ENCODE results near the gene MRRF.
"Not testable (repeated sequence)": the region's sequence is repeated elsewhere in the genome, so short reads cannot be mapped to it uniquely, and the experiment has no call there.

Gene MRRF

DNA sequence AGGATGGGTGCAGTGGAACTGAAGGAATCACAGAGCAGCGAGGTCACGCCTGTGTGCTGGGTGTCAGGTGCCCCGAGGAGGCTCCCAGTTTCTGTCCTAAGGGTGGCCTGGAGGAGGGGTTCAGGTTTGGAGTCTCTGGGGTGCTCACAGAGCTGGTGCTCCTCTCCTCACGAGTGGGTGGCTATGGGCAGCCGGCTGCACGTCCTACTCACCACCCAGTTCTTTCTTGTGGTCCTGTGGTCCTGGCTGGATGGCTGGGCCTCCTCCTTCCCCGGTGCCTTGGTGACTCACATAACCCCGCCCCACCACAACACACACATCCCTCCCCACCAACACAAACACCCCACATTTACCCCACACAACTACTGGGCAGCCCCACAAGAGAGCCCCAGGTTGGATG, 96.2 kb downstream of the MRRF start:
- no peak for DNase-seq (ENCODE audit: low read depth)

DNA sequence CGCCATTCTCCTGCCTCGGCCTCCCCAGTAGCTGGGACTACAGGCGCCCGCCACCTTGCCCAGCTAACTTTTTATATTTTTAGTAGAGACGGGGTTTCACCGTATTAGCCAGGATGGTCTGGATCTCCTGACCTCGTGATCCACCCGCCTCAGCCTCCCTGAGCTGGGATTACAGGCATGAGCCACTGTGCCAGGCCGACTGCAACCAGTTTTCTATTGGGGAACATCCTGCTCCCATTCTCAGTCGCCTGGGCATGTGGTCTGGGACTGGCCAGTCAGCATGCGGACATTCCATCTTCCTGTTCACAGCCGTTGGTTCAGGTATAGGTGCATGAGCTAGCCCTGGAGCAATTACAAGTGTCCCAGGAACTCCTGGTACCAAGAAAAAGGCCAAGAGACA, 98.4 kb downstream of the MRRF start:
- not testable (repeated sequence) for DNase-seq (ENCODE audit: low read depth)

DNA sequence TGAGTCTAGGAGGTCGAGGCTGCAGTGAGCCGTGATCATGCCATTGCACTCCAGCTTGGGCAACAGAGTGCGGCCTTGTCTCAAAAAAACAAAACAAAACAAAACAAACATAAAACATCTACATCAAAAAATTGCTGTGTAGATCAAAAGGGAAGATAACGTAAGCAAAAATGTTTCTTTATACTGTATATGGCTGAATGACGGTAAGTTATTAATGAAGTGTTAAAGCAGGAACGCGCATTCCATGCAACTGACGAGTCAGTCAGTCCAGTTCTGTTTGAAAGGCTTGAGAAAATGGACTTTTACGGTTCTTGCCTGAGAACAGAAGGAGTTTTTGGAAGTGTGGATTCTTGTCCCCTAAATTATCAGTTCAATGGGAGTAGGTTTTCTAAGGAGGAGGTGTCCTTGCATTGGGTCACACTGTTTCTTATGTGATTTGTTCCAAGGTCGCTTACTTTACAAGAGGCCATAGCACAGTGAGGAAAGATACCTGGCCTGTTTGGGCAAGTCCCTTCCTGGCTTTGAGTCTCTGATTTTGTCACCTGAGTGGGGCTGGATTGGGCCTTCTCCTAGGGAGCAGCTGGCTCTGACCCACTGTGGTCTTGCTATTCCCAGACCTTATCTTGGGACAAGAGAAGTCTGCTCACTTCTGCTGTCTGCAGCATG, 99.6 kb downstream of the MRRF start:
- no peak for DNase-seq (ENCODE audit: low read depth)

DNA sequence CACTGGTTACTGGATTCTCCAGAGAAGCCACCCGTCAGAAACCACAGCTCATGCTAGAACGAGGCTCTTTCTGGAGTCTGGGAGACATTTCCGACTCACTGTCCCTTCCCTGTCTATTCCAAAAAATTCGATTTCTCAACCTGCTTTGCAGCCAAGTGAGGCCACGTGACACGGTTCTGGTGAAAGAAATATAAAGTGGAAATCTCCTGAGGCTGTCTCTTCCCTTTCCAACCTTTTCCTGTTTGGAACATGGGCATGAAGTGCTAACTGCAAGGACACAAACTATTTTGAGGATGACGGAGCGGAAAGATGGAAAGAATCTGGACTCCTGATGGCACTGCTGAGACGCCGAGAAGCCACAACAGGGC, 100.1 kb downstream of the MRRF start:
- no peak for DNase-seq (ENCODE audit: low read depth)

DNA sequence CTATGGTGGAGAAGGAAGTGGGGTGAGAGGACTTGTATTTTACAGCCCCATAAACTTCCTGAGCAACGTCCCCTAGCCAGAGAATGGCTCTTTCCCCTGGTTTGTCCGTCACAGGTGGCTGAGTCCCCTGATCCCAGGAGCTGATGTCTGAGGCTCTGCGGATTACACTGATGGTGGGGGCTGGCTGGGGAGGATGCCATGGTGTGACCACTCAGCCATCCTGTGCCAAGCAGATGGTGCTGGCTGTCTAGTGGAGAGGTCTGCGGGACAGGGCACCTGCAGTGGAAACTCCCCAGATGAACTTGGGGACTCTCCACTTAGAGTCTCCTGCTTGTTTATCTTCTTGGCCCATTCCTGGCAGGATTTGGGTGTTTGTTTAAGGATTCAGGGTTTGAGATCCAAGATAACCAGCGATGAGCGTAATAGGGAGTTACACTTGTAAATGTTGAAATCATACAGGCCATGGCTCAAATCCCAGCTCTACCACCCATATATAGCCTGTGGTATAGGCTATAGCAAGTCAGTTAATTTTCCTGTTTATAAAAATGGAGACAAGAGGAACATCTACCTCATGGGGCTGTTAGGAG, 101.5 kb downstream of the MRRF start:
- no peak for DNase-seq (ENCODE audit: low read depth)

DNA sequence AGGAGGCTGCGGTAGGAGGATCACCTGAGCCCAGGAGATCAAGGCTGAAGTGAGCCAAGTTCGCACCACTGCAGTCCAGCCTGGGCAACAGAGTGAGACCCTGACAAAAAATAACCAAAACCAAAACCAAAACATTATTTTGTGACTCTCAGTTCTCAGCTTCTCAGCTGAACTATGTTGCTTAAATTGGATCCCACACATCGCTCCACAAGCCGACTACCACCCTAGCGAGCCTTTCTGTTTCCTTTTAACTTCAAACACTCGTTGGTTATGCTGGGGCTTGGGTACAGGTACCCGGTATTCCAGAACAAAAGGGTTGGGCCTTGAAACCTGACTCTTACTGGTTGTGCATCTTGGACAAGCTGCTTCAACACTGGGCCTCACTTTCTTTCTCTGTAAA, 102.4 kb downstream of the MRRF start:
- DNase-seq (ENCODE audit: low read depth): no peak

DNA sequence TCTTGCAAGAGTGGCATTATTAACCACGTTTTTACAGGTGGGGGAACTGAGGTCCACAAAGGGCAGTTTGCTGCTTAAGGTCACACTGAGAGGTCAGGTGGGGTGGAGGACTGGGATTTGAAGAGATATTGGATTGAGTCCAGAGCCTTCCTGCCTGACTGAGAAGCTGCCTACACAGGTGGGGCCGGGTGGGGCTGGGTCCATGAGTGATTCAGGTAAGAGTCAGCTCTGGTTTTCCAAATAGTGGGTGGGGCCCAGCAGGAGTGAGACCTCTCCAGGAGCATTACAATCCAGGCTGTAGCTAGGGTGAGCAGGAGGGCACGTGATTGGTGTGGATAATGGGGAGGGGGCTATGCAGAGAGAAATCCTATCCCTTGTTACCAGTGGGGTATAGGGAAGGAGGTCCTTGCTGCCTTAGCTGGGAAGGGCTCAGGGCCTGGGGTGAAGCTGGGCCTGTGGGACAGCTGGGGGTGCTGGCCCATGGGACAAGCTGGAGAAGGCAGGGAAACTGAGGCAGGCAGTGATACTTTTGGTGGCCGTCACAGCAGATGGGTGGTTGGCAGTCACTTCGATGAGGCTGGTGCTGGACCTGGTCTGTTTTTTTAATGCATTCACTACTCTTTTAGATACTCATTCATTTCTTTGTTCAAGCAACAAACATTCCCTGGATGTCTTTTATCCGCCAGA, 103.2 kb downstream of the MRRF start:
- no peak for DNase-seq (ENCODE audit: low read depth)

DNA sequence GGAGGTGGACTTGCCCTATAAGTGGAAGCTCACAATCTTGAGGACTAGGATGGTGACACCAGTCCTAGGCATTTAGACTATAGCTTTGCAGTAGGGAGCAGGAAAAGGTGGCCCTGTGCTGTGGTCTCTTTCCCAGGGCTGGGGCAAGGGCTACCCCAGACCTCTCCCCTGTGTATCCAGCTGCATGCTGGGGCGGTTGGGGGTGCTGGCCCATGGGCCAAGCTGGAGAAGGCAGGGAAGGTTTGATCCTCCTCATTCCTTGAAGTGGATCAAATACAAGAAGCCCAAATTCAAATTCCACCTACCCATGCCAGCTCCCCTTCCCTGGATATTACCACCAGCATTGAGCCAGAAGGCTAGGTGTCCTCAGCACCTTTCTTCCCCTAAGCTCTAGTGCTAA, 104.0 kb downstream of the MRRF start:
- DNase-seq (ENCODE audit: low read depth): no peak

DNA sequence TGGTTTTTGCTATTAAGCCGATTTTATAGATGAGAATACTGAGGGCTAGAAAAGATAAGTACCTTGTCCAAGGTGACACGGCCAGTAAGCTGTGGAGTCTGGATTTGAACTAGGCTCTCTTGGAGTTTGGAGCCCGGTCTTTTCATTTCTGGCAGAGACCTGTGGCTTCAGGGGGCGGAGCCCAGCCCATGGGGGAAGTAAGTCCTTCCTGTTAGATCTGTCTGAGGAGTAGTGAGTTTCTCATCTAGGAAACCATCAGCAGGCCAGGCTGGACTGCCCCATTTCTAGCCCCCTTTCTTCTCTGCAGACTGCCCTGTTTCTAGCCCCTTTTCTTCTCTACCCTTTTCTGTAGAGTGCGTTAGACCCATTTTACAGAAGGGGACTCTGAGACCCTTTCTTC, 105.6 kb downstream of the MRRF start:
- DNase-seq (ENCODE audit: low read depth): no peak

DNA sequence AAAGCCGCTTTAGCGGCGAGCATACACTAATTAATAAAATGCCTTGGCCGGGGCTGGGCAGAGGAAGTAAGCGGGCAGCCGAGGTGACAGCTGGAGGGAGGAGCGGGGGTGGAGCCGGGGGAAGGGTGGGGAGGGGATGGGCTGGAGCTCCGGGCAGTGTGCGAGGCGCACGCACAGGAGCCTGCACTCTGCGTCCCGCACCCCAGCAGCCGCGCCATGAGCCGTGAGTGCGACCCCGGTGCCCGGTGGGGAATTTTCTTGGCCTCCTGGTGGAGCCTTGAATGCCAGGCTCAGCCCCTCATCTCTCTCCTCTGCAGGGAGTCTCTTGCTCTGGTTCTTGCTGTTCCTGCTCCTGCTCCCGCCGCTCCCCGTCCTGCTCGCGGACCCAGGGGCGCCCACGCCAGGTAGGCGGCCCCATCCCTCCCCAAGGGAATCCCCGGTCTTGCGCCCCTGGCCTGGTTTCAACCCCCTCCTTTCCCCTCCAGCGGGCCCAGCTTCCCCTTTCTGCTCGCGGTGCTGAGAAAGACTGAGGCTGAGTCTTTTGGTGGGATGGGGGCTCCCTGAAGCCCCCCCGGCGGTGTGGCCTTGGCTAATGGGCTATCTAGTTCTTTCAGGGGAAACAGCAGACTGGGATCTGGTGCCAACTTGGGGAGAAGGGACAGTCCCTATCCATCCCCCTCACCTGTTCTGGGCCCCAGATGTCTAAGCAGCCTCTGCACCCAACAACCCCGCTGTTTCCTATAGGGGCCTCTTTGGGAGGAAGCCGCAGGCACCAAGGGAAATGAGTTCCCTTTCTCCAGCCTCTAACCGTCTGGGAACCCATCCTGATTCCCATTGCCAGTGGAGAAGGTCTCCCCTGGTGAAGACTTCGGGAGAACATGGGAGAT, 106.4 kb downstream of the MRRF start, which contains the start of gene PTGS1:
PTGS1 (plus strand) TSS at position 156 of the 887 bp plus-strand sequence; CDS start at position 217, 61 bp downstream.
- no peak for DNase-seq (ENCODE audit: low read depth)

DNA sequence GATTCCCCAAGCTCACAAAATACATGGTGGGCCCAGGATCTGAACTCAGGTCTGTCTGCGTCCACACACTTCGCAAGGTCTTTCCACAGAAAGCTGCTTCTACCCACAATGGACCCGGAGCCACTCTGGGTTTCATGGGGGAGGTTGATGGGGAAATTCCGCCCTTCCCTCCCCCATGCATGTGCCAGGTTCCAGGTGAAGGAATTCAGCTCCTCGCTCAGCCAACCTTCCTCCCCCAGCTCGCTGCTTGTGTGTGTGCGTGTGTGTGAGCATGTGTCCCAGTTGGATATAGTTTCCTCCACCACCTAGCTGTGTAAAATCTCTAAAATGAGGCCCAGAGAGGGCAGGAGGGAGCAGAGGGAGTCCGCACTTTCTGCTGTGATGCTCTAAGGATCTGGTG, 107.2 kb downstream of the MRRF start:
- DNase-seq (ENCODE audit: low read depth): no peak

DNA sequence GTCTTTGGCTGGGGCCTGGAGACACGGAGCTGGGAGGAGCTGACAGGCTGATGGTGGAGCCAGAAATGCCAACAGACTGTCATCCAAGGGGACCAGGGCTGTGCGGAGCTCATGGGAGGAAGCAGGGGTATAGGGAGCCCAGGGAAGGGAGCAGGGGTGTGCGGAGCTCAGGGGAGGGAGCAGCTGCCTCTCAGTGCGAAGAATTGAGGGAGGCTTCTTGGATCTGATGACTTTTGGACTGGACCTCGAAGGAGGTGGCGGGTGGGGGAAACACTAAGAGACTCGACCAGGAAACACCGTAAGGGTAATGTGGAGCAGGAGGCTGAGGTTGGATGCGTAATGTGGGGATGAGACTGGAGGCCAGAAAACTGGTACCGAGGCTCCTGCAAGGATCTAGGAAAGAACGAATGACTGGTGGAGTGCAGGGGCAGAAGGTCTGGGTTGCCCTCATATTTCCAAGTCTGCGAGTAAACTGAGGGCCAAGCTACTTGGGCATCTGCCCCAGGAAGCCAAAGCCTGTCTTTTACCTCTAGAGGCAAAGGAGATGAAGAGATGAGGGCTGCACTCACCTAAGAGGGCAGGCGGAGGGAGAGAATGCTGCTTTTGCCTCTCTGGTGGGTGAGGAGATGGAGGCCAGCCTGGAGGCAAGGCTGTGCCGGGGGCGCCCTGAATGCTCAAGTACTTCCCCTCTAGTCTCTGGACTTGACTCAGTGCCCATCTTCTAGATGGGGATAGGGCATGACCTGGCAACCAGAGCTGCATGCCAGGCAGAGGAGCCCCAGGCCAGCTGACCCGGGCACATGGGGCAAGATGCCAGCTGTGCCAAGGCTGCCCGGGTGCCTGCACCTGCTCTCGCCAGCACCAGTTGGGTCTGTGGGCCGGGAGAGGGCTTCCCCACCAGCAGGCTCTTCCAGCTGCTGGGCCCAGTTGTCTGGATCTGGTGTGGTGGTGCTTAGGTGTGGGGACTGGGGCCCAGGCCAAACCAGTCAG, 108.5 kb downstream of the MRRF start:
- no peak for DNase-seq (ENCODE audit: low read depth)

DNA sequence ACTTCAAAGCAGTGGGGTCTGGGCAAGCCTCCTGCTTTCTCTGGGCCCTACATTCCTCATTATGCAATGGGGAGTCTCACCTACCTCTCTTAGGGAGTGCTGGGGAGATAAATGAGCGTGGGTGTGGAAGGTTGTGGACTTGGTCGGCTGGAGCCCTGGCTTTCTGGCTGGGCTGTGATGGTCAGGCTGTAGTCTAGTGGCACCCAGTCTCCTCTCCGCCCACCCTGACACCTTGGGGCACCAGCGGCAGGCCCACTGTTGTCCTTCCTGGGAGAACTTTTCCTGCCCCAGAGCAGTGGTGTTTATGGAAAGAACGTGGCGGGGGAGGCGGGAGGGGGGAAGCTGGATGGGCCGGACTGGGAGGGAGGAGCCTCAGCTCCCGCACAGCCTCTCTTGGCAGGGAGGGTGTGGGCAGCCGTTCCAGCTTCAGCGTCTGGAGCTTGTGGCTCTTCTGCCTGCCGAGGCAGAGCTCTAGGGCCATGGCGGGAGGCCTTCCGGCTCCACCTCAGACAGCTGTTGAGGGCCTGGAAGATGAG, 110.3 kb downstream of the MRRF start:
- DNase-seq (ENCODE audit: low read depth): peak; percentile 67

DNA sequence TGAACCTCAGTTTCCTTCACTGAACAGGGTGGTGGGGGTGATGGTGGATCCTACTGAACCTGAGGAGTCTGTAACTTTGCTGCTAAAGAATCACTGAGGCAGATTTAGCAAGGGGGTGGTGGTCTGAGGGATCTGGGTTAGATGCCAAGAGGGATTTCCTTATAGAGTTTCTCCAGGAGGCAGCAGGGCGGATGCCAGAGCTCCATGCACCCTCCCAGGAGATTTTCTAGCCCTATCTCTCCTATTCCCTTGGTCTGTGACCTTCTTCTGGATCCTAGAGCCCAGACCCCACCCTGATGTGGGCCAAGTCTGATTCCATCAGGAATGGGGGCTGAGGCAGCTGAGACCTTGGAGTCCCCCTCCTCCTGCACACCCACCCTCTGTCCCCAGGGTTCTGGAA, 112.1 kb downstream of the MRRF start:
- DNase-seq (ENCODE audit: low read depth): no peak

DNA sequence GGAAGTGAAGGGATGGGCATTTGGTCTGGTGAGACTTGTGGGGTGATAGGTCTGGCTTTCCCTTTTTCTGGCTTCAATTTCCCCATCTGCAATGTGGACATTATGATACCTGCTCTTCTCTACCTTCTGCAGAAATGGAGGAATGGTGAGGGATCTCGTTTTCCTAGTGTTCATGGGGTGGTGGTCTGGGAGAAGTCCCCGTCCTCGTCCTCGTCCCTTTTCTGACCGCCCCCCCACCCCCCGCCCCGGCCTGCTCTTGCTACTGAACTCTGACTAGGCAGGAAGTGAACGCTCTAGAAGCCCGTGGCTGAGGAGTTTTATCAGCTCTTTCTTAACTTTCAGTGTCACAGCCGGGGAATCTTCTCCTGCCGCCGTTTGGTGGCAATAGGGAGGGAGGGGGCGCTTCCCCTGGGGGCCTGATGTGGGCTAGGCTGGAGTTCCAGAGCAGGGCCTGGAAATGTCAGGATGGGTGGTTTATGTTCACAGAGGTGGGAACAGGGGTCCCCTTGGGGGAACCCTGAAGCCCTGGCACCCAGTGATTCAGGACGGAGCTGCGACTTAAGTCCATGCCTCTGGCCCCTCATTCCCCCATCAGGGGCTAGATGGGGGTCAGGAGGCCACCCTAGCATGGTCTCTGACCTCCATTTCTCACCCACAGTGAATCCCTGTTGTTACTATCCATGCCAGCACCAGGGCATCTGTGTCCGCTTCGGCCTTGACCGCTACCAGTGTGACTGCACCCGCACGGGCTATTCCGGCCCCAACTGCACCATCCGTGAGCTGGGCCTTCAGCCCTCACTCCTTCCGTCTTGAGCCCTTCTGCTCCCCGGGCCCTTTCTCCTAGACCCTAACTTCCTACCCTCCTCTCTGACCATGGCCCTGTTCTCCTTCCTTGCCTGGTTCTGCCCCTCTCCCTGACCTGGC, 112.8 kb downstream of the MRRF start:
- DNase-seq (ENCODE audit: low read depth): no peak

DNA sequence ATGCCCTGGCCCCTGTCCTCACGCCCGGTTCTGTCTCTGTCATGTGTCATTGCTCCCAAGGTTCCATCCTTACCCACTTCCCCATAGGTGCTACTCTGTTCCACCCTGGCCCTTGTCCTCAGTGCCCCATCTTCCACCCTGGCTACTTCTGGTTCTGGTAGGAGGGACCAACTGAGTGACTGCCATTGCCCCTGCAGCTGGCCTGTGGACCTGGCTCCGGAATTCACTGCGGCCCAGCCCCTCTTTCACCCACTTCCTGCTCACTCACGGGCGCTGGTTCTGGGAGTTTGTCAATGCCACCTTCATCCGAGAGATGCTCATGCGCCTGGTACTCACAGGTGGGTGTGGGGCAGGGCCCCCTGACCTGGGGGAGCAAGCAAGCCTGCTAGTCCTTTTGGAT, 113.6 kb downstream of the MRRF start:
- no peak for DNase-seq (ENCODE audit: low read depth)

DNA sequence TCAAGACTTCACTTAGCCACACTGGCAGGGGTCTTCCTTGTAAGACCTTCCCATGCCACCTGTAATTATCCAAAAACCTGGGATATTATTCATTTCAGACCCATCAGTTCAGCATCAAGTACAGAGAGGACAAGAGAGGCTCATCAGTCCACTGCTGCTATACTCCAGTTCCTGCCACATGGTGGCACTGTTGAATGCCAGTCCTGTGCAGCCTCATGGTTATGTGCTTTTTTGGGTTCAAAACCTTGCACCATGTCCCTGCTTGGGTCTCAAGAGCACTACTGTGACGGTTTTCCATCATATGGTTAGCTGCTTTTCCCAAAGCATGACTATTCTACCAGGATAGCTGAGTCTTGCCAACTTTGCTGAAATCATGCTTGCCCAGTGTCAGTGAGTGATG, 114.7 kb downstream of the MRRF start:
- no peak for DNase-seq (ENCODE audit: low read depth)

DNA sequence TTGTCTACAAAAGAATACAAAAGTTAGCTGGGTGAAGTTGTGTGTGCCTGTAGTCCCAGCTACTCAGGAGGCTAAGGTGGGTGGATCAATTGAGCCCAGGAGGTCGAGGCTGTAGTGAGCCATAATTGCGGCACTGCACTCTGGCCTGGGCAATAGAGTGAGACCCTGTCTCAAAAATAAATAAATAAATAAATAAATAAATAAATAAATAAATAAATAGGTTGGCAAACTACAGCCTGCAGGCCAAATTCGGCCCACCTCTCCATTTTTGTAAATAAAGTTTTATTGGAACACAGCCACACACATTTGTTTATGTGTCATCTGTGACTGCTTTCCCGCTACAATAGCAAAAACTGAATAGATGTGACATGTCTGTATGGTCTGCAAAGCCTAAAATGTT, 115.6 kb downstream of the MRRF start:
- no peak for DNase-seq (ENCODE audit: low read depth)

Measured in fibroblast of the conjunctiva (primary cell).